GM10248 (cell line): ENCODE results near the gene FBXO28.

Source experiments
- CTCF ChIA-PET: fragments of 300-600 bp; sonication (Branson Sonifier 250); formaldehyde crosslinking; extraction: SDS; loops from one replicate; lab custom pipeline; 2021; ENCODE audit warnings: antibody characterized with exemption; lab: Yijun Ruan, JAX
- POLR2A ChIA-PET: fragments of 350-650 bp; sonication (Branson Sonifier 250); formaldehyde crosslinking; extraction: SDS; loops from one replicate; lab custom pipeline; 2020; ENCODE audit warnings: antibody characterized with exemption; lab: Yijun Ruan, JAX
- DNase-seq: peaks from one replicate; pipeline ENCODE4 v3.0.0; 2012; ENCODE audit errors: extremely low spot score
- TF ChIP-seq, protein P1 (sequence below): IDR thresholded peaks from 2 replicates; pipeline ENCODE4 v1.5.1; 2012; ENCODE audit warnings: mild to moderate bottlenecking, low read depth; ENCODE audit errors: extremely low read depth, missing control alignments, control extremely low read depth

The FBXO28 gene

DNA sequence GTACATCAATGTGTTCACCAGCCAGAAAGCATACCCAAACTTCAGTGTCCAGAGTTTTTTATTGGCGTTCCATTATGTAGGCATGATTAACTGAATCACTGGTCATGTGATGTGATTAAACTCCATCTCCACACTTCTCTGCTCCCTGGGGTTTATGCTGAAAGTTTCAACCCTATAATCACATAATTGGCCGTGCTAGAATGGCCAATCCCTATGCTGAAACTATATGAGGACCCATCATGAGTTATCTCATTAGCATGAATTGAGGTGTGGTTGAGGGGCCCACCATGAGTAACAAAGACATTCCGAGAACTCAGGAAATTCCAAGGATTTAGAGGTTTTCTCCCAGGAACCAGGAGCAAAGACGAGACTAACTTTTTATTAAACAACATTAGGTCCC, 31.8 kb upstream of the FBXO28 start:
- TF ChIP-seq, protein P1, sequence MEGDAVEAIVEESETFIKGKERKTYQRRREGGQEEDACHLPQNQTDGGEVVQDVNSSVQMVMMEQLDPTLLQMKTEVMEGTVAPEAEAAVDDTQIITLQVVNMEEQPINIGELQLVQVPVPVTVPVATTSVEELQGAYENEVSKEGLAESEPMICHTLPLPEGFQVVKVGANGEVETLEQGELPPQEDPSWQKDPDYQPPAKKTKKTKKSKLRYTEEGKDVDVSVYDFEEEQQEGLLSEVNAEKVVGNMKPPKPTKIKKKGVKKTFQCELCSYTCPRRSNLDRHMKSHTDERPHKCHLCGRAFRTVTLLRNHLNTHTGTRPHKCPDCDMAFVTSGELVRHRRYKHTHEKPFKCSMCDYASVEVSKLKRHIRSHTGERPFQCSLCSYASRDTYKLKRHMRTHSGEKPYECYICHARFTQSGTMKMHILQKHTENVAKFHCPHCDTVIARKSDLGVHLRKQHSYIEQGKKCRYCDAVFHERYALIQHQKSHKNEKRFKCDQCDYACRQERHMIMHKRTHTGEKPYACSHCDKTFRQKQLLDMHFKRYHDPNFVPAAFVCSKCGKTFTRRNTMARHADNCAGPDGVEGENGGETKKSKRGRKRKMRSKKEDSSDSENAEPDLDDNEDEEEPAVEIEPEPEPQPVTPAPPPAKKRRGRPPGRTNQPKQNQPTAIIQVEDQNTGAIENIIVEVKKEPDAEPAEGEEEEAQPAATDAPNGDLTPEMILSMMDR, result no peak
- CTCF ChIA-PET, result no interaction called here
- POLR2A ChIA-PET, result no interaction called here
- DNase-seq, result no peak

DNA sequence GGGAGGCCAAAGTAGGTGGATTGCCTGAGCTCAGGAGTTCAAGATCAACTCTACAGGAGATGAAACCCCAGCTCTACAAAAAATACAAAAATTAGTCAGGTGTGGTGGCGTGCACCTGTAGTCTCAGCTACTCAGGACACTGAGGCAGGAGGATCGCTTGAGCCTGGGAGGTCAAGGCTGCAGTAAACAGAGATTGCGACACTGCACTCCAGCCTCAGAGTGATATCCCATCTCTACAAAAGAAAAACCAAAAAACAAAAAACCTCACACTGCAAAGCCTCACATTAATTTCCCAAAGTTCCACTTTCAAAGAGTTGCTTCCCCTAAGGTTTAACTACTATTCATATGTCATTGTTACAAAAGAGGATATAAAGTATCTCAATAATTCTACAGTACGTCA, 29.0 kb upstream of the FBXO28 start:
- ChIA-PET CTCF (interaction anchor here (0.9 kb wide), 1 partner anchor 34 kb away, joined by 4 read pairs; no protein-coding TSS in a partner anchor), POLR2A (no interaction called here)
- TF ChIP-seq, protein P1, result no peak
- no peak for DNase-seq

DNA sequence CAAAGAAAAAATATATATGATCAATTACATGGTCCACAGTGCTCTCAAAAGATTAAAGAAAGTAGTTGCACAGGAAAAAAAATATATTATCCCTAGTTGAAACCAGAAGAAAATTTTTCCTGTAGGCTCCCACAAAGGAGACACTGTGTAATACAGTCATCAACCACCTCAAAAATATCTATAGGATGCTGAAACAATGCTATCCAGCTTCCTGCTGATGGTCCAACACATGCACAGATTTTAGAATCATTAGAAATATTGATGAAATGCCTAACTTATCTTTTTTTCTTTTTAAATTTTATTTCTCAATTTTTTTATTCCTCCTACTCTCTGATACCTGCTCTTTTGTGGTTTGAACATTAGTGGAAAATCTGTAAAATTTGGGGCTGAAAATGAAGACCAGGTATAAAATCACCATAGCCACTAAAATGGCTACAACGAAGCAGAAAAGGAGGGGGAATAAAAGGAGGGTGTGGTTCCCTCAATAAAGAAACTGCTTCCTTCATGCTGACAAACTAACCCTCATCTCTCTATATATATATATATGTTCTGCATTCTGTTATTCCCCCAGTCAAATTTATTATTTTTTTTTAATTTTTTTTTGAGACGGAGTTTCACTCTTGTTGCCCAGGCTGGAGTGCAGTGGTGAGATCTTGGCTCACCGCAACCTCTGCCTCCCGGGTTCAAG, 28.3 kb upstream of the FBXO28 start:
- TF ChIP-seq, protein P1, result no peak
- POLR2A ChIA-PET, result no interaction called here
- CTCF ChIA-PET, result interaction anchor here (0.9 kb wide), 1 partner anchor 34 kb away, joined by 4 read pairs; no protein-coding TSS in a partner anchor
- DNase-seq, result no peak

DNA sequence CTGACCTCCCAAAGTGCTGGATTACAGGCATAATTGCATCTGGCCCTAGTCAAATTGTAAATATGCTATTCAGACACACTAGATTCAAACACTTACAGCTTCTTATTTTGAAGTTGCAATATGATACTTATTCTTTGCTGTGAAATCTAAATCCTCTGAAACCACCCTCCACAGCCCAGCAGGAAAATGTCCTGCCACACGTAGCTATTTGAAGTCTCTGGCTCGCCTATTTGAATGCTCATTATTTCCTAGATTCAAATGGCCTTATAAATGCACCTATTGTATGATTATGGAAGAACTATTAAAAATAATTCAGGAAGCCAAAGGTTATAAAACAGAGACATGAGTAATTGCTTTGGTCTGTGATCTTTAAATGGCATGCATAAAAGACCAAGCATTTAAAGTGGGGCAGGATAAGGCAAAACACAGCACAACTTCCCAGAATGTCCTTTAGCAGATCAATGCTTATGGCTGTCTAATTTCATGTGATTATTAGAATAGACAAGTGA, 26.6 kb upstream of the FBXO28 start:
- CTCF ChIA-PET, result no interaction called here
- TF ChIP-seq, protein P1, result no peak
- POLR2A ChIA-PET, result no interaction called here
- no peak for DNase-seq

DNA sequence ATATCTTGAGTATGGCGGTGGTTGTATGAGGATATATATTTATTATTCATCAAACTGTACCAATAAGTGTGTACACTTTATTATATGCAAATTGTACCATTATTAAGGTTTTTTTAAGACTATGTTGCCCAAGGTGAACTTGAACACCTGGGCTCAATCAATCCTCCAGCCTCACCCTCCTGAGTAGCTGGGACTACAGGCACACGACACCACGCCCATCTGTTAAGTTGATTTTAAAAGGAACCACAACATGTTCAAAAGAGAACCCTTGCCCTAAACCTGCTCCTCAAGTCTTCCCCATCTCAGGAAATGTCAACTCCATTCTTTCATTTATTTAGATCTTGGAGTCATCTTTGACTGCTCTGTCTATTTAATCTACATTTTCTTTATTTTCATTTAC, 24.3 kb upstream of the FBXO28 start:
- CTCF ChIA-PET, result no interaction called here
- TF ChIP-seq, protein P1, result no peak
- POLR2A ChIA-PET, result no interaction called here
- DNase-seq, result no peak

DNA sequence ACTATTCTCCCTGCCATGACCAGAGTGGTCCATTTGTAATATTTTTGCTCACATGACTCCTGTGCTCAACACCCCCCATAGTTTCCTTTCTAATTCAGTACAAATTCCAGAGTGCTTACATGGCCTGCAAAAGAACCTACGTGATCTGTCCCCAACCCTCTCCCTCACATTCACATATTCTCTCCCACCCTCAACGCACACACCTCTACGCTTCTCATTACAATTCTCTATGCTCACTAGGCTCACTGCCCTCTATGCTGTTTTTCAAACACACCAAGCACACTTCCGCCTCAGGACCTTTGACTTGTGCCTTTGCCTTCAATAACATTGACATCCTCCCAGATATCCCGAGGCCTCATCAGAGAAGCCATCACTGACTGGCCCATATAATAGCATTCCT, 23.8 kb upstream of the FBXO28 start:
- DNase-seq, result no peak
- TF ChIP-seq, protein P1, result no peak
- CTCF ChIA-PET, result no interaction called here
- POLR2A ChIA-PET, result no interaction called here
